H1 (cell line): ENCODE data around the gene PML. TPM values are rescaled to one million over a fixed set of nuclear protein-coding genes. Genes with fewer than 3 reads are reported as not detected.
A peak's percentile ranks its signal among the peaks of the same experiment; 100 is the strongest.

Source experiments
- CTCF ChIA-PET: fragments of 300-600 bp; sonication (Branson Sonifier 250); formaldehyde crosslinking; loops from one replicate; lab custom pipeline; 2021; ENCODE audit not compliant: partially characterized antibody; lab: Charles Lee
- POLR2A ChIA-PET: fragments of 300-600 bp; sonication (Branson Sonifier 250); formaldehyde crosslinking; loops from one replicate; lab custom pipeline; 2021; ENCODE audit warnings: inconsistent platforms; ENCODE audit not compliant: partially characterized antibody; lab: Charles Lee
- DNase-seq, 2 experiments: peaks; one replicate each; pipeline versions ENCODE4 v3.0.0 to v3.0.0-alpha.2; 2010 to 2022; ENCODE audit warnings: low spot score in 2 of 2, low read depth in 1 of 2, mixed read lengths in 1 of 2
- FAIRE-seq: peaks from 2 replicates; lab custom pipeline; 2011; peaks lifted over from hg19 to GRCh38; lab: Jason Lieb, UNC
- H2AFZ ChIP-seq: 2 replicates; pipeline ENCODE4 v1.8.1; 2012; ENCODE audit warnings: low read length, inconsistent platforms
- H2AK5ac ChIP-seq: 2 replicates; pipeline ENCODE4 v1.6.1; 2013; ENCODE audit warnings: low read depth, low read length
- H2BK120ac ChIP-seq: replicated peaks from 2 replicates; pipeline ENCODE3; 2013; ENCODE audit warnings: low read depth, low read length, inconsistent platforms
- H2BK12ac ChIP-seq: 2 replicates; pipeline ENCODE4 v1.6.1; 2013; ENCODE audit warnings: low read depth, low read length
- H2BK15ac ChIP-seq: 2 replicates; pipeline ENCODE4 v1.6.1; 2013; ENCODE audit warnings: low read length
- H2BK20ac ChIP-seq: 2 replicates; pipeline ENCODE4 v1.6.1; 2013; ENCODE audit warnings: low read length
- H2BK5ac ChIP-seq: 2 replicates; pipeline ENCODE4 v1.6.1; 2013; ENCODE audit warnings: low read depth, low read length
- H3K14ac ChIP-seq: 2 replicates; pipeline ENCODE4 v1.6.1; 2013; ENCODE audit warnings: inconsistent platforms; ENCODE audit not compliant: insufficient read length
- H3K18ac ChIP-seq: 2 replicates; pipeline ENCODE4 v1.6.1; 2013; ENCODE audit warnings: low read length; ENCODE audit errors: extremely low read depth
- H3K23ac ChIP-seq: 2 replicates; pipeline ENCODE4 v1.6.1; 2013; ENCODE audit warnings: inconsistent platforms; ENCODE audit not compliant: insufficient read length
- H3K23me2 ChIP-seq: 2 replicates; pipeline ENCODE4 v1.6.1; 2013; ENCODE audit warnings: low read depth, low read length
- H3K27ac ChIP-seq: 2 replicates; pipeline ENCODE4 v1.6.1; 2011; ENCODE audit warnings: low read depth, low read length, inconsistent platforms
- H3K27me3 ChIP-seq, 4 experiments: replicated peaks in 1 of 4; 1 replicate in 1 of 4; 2 replicates in 3 of 4; pipeline versions ENCODE4 v1.6.1 to v1.8.1; 2011 to 2013; ENCODE audit warnings: low read length in 3 of 4, mild to moderate bottlenecking in 3 of 4, inconsistent platforms in 2 of 4, mixed read lengths in 2 of 4, moderate library complexity in 1 of 4; ENCODE audit not compliant: control insufficient read depth in 3 of 4, insufficient read depth in 3 of 4; ENCODE audit errors: extremely low read depth in 1 of 4
- H3K36me3 ChIP-seq, 4 experiments: 2 replicates each; pipeline versions ENCODE4 v1.6.1 to v1.8.1; 2011 to 2013; ENCODE audit warnings: mild to moderate bottlenecking in 4 of 4, low read length in 3 of 4, moderate library complexity in 2 of 4, control low read depth in 1 of 4, inconsistent platforms in 1 of 4; ENCODE audit not compliant: insufficient read depth in 4 of 4, control insufficient read depth in 2 of 4
- H3K4ac ChIP-seq: replicated peaks from 2 replicates; pipeline ENCODE3; 2013; ENCODE audit warnings: low read length, low read depth, mixed read lengths, inconsistent platforms; ENCODE audit not compliant: insufficient read length
- H3K4me1 ChIP-seq, 4 experiments: replicated peaks in 1 of 4; 1 replicate in 1 of 4; 2 replicates in 3 of 4; pipeline versions ENCODE4 v1.6.1 to v1.8.1; 2011 to 2013; ENCODE audit warnings: low read length in 3 of 4, inconsistent platforms in 2 of 4, mixed read lengths in 1 of 4; ENCODE audit not compliant: insufficient read depth in 4 of 4, control insufficient read depth in 3 of 4
- H3K4me2 ChIP-seq, 2 experiments: 2 replicates each; pipeline versions ENCODE4 v1.6.1 to v1.8.1; 2011 to 2013; ENCODE audit warnings: low read depth in 2 of 2, low read length in 2 of 2, control low read depth in 1 of 2, inconsistent platforms in 1 of 2, mild to moderate bottlenecking in 1 of 2; ENCODE audit not compliant: insufficient read depth in 1 of 2
- H3K4me3 ChIP-seq, 4 experiments: fragments of 200-600, 300-600 bp in 1 of 4; sonication (generic), shearing (Covaris generic), sonication (Bioruptor Twin) in 1 of 4; 2 replicates each; pipeline versions ENCODE4 v1.5.1 to v1.8.1; 2011 to 2016; ENCODE audit warnings: low read length in 4 of 4, low read depth in 3 of 4, control low read depth in 2 of 4, inconsistent platforms in 2 of 4, mild to moderate bottlenecking in 2 of 4, mixed read lengths in 1 of 4, moderate library complexity in 1 of 4; ENCODE audit not compliant: insufficient read depth in 2 of 4; ENCODE audit errors: extremely low read depth in 1 of 4
- H3K56ac ChIP-seq: replicated peaks from 2 replicates; pipeline ENCODE3; 2013; ENCODE audit warnings: low read depth, mild to moderate bottlenecking, mixed read lengths, low read length, inconsistent platforms; ENCODE audit not compliant: insufficient read length
- H3K79me1 ChIP-seq: 2 replicates; pipeline ENCODE4 v1.6.1; 2013; ENCODE audit warnings: low read depth, low read length, control low read depth
- H3K79me2 ChIP-seq, 2 experiments: 2 replicates each; pipeline versions ENCODE4 v1.6.1 to v1.8.1; 2012 to 2013; ENCODE audit warnings: low read length in 2 of 2, mild to moderate bottlenecking in 2 of 2, inconsistent platforms in 1 of 2; ENCODE audit not compliant: insufficient read depth in 2 of 2, control insufficient read depth in 1 of 2
- H3K9ac ChIP-seq, 4 experiments: replicated peaks in 1 of 4; 1 replicate in 1 of 4; 2 replicates in 3 of 4; pipeline versions ENCODE4 v1.6.1 to v1.8.1; 2011 to 2013; ENCODE audit warnings: low read depth in 3 of 4, low read length in 3 of 4, control low read depth in 2 of 4, mild to moderate bottlenecking in 2 of 4, moderate library complexity in 2 of 4, inconsistent platforms in 1 of 4; ENCODE audit errors: extremely low read depth in 1 of 4
- H3K9me3 ChIP-seq, 2 experiments: 2 replicates each; pipeline versions ENCODE4 v1.6.1 to v1.8.1; 2012 to 2013; ENCODE audit warnings: mild to moderate bottlenecking in 2 of 2, moderate library complexity in 2 of 2, control low read depth in 1 of 2, inconsistent platforms in 1 of 2, low read depth in 1 of 2, low read length in 1 of 2, mixed read lengths in 1 of 2; ENCODE audit not compliant: insufficient read depth in 2 of 2
- H4K20me1 ChIP-seq, 2 experiments: replicated peaks in 1 of 2; 2 replicates each; pipeline versions ENCODE3 to v1.8.1; 2011 to 2013; ENCODE audit warnings: inconsistent platforms in 2 of 2, low read length in 2 of 2, mild to moderate bottlenecking in 1 of 2; ENCODE audit not compliant: insufficient read depth in 2 of 2, control insufficient read depth in 1 of 2
- H4K5ac ChIP-seq: 2 replicates; pipeline ENCODE4 v1.6.1; 2013; ENCODE audit warnings: low read length, low read depth, mixed read lengths, inconsistent platforms; ENCODE audit not compliant: insufficient read length
- H4K8ac ChIP-seq: 2 replicates; pipeline ENCODE4 v1.8.0; 2013; ENCODE audit warnings: mild to moderate bottlenecking, moderate library complexity, low read length, inconsistent platforms; ENCODE audit not compliant: insufficient read depth; ENCODE audit errors: extremely low read depth
- H4K91ac ChIP-seq: replicated peaks from 2 replicates; pipeline ENCODE3; 2013; ENCODE audit warnings: low read length, mixed read lengths, inconsistent platforms; ENCODE audit not compliant: insufficient read length
- BCL11A ChIP-seq, 2 experiments: IDR thresholded peaks; one replicate each; pipeline ENCODE4 v1.6.1; 2011; ENCODE audit warnings: low read depth in 2 of 2, low read length in 2 of 2, mild to moderate bottlenecking in 2 of 2
- CTBP2 ChIP-seq: IDR thresholded peaks from 2 replicates; pipeline ENCODE4 v1.7.0; 2011; ENCODE audit warnings: borderline replicate concordance, mild to moderate bottlenecking, moderate library complexity, mixed read lengths, low read length; ENCODE audit not compliant: insufficient read depth, insufficient read length
- KDM4A ChIP-seq: IDR thresholded peaks from one replicate; pipeline ENCODE4 v1.7.1; 2012; ENCODE audit warnings: low read depth, mild to moderate bottlenecking, moderate library complexity, low read length, inconsistent platforms; ENCODE audit not compliant: severe bottlenecking
- POU5F1 ChIP-seq: IDR thresholded peaks from 2 replicates; pipeline ENCODE4 v1.6.1; 2011; ENCODE audit warnings: low read depth, mild to moderate bottlenecking, low read length, moderate library complexity
- SIRT6 ChIP-seq: IDR thresholded peaks from one replicate; pipeline ENCODE4 v1.7.1; 2012; ENCODE audit warnings: low read length, inconsistent platforms
- TBP ChIP-seq: IDR thresholded peaks from 2 replicates; pipeline ENCODE4 v1.6.1; 2011; ENCODE audit warnings: low read depth, low read length, improper control_type of control experiment
- TEAD4 ChIP-seq: IDR thresholded peaks from 2 replicates; pipeline ENCODE4 v1.6.1; 2012; ENCODE audit warnings: low read depth, low read length, inconsistent platforms, mixed read lengths
- WGBS, 2 experiments: shearing (Covaris generic) in 1 of 2; methylation state at CpG; one replicate each; pipeline versions ENCODE4 v1.1.6 to v1.1.7; 2013 to 2015; ENCODE audit warnings: low lambda C conversion rate in 2 of 2, mixed read lengths in 2 of 2, inconsistent platforms in 1 of 2, low coverage in 1 of 2, missing lambda C conversion rate in 1 of 2; ENCODE audit not compliant: insufficient replicate concordance in 2 of 2, insufficient coverage in 1 of 2, insufficient read length in 1 of 2; ENCODE audit errors: extremely low coverage in 1 of 2, missing lambda C conversion rate in 1 of 2; 5-methylcytosine and 5-hydroxymethylcytosine counted together
- polyA plus RNA-seq, 7 experiments: library from polyadenylated mRNA; depleted of rRNA in 3 of 7; stranded (reverse) in 5 of 7; unstranded in 2 of 7; fragments of >200 nt in 5 of 7; fragments of 200-250 nt in 2 of 7; gene quantifications; 1 replicate in 5 of 7; 2 replicates in 1 of 7; 4 replicates in 1 of 7; pipeline versions ENCODE4 v1.2.1 to v1.2.3, GENCODE V29; 2011 to 2013; ENCODE audit warnings: missing spikeins in 2 of 7, mixed read lengths in 2 of 7
- total RNA-seq: library from RNA; stranded (reverse); fragmentation: NEBNext Ultra II Directional; extraction: Animal tissue kit (Norgen Biotek cat#: 25700); gene quantifications from 2 replicates; pipeline ENCODE4 v1.2.1, GENCODE V29; 2021

PML gene
- total and polyA plus RNA-seq, 2 of the 8 experiments (the other 6 are each of a cell fraction or from before 2014, with no cell fraction given) = 14.9 to 30.3 TPM

GRCh38 chr15:73987681-73988444, 6.7 kb upstream of the PML start:
- no peak overlapping the region for H2BK5ac ChIP-seq
- TF ChIP-seq TEAD4 (no peak), POU5F1 (no peak), CTBP2 (no peak), TBP (no peak), KDM4A (no peak), SIRT6 (no peak), BCL11A (IDR thresholded peaks at IDR 0.05; ENCODE audit: low read depth in 2 of 2, low read length in 2 of 2) (no peak)
- TF ChIP-seq, all 59 proteins: peak for 0
- H3K79me1 ChIP-seq = no peaks in the 10 kb centered on the region
- H3K23ac ChIP-seq = no peak overlapping the region
- no peak overlapping the region for H3K14ac ChIP-seq
- H2AFZ ChIP-seq = no peak overlapping the region
- H2BK12ac ChIP-seq = no peak overlapping the region
- CTCF ChIA-PET = interaction anchor here (0.7 to 11.4 kb wide), 8 partner anchors 14 to 333 kb away, joined by 3 to 167 read pairs (median 3); no protein-coding TSS in a partner anchor
- H3K56ac ChIP-seq = no peak overlapping the region
- no peak overlapping the region for H3K4me3 ChIP-seq
- H4K8ac ChIP-seq = no peak overlapping the region
- H3K27ac ChIP-seq = no peak overlapping the region
- no peak overlapping the region for H2BK20ac ChIP-seq
- POLR2A ChIA-PET = no interaction called here
- H4K91ac ChIP-seq = no peak overlapping the region
- H3K9me3 ChIP-seq = no peaks in the 10 kb centered on the region
- 82% methylated on average over 9 of the region's 9 CpGs; no CpG with 5 or more reads in 1 of the 2 experiments for WGBS, 2 experiments
- peak overlapping the region in 1 of 4 experiments; percentile 18; a peak in 1 of 7 replicates for H3K9ac ChIP-seq
- DNase-seq (no peak), FAIRE-seq (no peak)
- peaks cover 0 to 3% of the 10 kb centered on the region in 2 experiments for H4K20me1 ChIP-seq
- no peak overlapping the region for H3K4me2 ChIP-seq
- H4K5ac ChIP-seq = no peak overlapping the region
- H3K4ac ChIP-seq = no peak overlapping the region
- H3K18ac ChIP-seq = no peak overlapping the region
- no peak overlapping the region for H2AK5ac ChIP-seq
- no peaks in the 10 kb centered on the region for H3K79me2 ChIP-seq
- no peak overlapping the region for H2BK15ac ChIP-seq
- H3K36me3 ChIP-seq = no peaks in the 10 kb centered on the region
- peaks cover 2% of the 10 kb centered on the region; the same call in 1 of the 2 replicates for H3K23me2 ChIP-seq
- peaks cover 0 to 4% (median 0%) of the 10 kb centered on the region in 4 experiments; a peak in 1 of 7 replicates for H3K27me3 ChIP-seq
- H2BK120ac ChIP-seq = no peak overlapping the region
- H3K4me1 ChIP-seq = peaks cover 0 to 3% (median 0%) of the 10 kb centered on the region in 4 experiments; a peak in 2 of 7 replicates
